CD4-positive, alpha-beta T cell treated with Interleukin-4 for 1 hour (primary cell): ENCODE measurements around the gene PITPNM1.
A peak's percentile ranks its signal among the peaks of the same experiment; 100 is the strongest.

ENCODE experiments used
- DNase-seq, 2 donors: peaks; one replicate each; pipeline ENCODE4 v3.0.0-alpha.2; 2020 to 2022

The PITPNM1 gene

DNA sequence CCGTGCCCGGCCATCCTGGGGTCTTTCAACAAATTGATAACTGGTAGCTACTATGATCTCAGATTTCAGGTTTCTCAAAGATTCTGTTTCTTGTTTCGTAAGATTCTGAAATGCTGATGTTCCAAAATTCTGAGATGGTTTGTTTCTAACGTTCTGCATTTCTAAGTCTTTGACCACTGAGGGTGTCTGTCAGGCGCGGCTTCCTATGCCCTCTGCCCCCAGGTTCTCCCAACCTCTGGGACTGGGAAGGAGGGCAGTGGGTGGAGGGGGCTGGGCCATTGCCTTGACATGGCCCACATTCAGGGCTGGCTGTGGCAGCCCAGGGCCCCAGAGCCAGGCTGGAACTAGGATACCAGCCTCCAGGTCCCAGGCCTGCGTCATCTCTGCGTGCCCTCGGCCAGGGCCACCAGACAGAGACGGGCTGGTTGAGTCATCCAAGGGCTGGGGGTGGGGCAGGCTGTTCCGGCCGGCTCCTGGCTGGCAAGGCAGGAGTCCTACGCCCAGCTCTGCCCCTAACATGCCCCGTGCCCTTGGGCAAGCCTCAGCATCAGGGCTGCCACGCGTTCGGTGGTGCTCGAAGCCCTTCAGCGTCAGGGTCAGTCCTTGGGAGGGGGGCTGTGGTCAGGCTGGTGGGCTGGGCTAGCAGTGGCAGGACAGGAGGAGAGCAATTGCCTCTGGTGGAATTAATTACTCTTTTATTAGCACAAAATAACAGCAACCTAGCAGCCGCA, 41.3 kb downstream of the PITPNM1 start:
- peak in 1 of 2 donors; percentile 68 for DNase-seq

GRCh38 chr11:67463186-67463585, 42.0 kb downstream of the PITPNM1 start:
- DNase-seq, result no peak

GRCh38 chr11:67458266-67458665, 46.9 kb downstream of the PITPNM1 start:
- no peak for DNase-seq

DNA sequence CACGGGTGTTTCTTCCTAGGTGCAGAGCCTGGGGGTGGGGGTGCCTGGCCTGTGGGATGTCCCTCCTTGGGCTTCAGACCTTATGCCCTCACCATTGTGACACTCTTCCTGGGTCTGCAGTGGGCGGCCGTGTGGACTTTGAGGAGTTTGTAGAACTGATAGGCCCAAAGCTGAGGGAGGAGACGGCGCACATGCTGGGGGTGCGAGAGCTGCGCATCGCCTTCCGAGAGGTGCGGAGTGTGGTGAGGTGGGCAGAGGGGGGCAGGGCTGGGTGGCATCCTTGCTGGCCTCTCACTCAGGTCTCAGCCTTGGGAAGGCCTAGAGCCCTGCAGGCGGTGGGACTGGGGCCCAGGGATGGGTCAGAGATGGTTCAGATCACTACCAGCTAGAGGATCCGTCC, 47.7 kb downstream of the PITPNM1 start:
- DNase-seq, result no peak

GRCh38 chr11:67456068-67456705, 49.0 kb downstream of the PITPNM1 start:
- DNase-seq, result no peak

DNA sequence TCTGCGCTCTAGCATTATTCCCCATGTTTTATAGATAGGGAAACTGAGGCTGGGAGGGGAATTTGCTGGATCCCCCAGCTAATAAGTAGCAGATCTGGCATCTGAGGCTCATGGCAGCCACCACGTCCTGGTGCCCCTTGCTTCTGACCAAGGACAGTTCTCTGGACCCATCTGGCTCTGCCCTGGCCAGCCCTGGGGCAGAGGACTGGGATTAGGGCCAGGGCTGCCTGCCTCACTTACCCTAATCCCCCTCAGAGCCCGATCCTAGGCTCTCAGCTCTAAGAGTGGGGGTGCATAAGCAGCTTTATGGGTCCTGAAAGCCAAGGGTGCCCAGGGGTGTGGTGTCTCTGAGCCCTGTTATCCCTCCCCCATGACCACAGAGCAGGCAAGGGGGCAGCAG, 50.1 kb downstream of the PITPNM1 start, which contains the start of gene CABP4:
CABP4 (plus strand) TSS at position 301 of the 400 bp plus-strand sequence; CDS start at position 371, 70 bp downstream.
- DNase-seq, result no peak

DNA sequence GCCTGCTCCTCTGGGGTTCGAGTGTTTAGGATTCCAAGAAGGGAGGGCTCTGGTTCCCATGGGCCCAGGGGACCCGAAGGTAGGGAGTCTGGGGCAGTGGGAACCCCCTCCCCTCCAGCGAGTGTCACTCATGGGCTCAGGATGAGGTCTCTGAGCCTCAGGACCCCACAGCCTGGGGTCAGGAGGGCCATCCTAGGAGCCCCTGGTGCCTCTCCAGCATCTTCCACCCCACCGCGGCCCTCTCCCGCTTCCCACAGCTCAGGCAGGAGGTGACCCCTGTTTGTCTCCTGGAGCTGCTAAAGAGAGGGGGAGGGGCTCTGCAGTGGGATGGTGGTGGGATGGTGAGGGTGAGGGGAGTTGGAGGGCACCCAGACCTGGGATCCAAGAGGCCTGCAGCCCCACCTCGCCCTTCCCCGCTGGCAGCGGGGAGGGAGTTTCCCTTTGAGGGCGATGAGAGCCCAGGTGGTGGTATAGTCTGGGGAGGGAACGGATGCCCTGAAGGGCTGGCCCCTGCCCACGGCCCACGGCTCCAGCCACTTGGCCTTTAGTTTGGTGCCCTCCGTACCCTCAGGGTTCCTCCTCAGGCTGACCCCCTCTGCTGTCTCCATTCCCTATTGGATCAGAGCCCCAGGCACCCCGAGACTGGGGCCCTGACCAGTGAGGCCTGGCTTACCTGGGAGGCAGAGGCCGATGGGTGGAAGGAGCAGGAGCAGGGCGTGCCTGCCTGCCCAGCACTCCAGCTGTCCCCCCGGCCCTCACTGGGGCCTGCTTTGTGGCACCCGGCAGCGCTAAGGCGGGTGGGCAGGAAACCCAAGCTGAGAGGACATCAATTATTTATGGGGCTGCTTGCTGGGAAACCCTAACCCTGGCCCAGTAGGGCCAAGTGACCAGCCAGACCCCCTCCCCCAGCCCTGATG, 51.1 kb downstream of the PITPNM1 start:
- no peak for DNase-seq

DNA sequence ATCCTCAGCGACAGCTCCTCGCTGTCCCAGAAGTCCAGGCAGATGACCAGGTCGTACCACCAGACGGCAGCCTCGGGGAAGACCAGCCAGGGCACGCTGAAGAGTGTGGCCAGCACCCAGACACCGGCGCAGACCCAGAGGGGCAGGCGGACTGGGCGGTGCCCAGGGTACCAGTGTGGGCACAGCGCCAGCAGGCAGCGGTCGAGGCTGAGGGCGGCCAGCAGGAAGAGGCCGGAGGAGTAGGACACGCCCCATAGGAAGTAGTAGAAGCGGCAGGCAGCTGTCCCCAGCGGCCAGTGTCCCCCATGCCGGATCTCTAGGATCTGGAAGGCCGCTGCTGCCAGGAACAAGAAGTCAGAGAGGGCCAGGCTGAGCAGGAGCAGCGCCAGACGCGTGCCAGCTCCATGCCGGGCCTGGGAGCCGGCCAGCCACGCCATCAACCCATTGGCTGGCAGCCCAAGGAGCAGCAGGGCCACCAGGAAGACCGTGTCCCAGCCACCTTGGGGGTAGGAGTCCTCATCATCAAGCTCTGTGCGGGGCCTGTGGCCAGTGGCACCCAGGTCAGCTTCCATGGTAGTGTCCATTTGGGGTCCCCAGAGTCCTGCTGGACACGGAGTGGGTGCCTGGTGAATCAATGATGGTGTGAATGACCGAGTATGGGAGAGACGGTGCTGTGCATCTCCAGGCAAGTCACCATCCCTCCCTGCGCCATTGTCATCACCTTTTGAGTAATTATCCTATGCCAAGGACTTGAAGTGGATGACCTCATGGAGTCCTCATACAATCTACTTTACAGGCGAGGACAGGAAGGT, 52.8 kb downstream of the PITPNM1 start, which contains the start of gene GPR152:
GPR152 (minus strand) TSS at position 589 of the 812 bp plus-strand sequence; CDS start at position 584, 5 bp downstream.
- DNase-seq, result no peak

DNA sequence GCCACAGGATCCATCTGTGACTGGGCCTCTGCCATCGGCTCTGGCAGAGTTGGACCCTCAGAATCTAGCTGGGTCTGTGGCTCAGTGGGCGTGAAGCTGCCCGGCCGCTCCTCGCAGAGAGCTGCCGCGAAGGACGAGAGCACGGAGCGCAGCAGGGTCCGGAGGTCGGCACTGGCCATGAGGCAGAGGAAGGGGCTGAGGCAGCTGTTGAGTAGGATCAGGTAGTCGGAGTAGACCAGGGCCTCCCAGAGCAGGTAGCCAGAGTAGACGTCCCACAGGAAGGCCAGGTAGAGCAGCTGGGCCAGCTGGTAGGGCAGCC, 53.5 kb downstream of the PITPNM1 start:
- DNase-seq, result no peak

- no peak for DNase-seq
These were observed 54.1 kb downstream of the PITPNM1 start for GRCh38 chr11:67450796-67451657.

GRCh38 chr11:67449116-67449844, 55.9 kb downstream of the PITPNM1 start:
- no peak for DNase-seq

DNA sequence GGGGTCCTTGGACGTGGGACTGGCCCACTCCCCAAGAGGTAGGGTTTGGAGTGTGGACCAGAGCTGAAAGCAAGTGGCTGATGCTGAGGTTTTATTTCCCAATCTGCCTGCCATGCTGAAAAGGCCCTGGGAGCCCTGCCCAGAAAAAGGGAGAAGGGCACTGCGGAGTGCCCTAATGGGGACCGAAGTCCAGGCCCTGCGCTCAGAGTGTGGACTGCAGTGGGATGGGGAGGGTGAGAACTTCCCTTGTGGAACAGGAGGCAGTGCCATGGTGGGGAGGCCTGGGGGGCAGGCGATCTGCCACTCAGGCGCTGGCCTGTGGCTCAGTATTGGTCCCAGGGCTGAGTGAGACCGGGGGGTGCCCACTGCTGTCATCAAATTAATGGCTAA, 56.9 kb downstream of the PITPNM1 start:
- DNase-seq, result no peak

DNA sequence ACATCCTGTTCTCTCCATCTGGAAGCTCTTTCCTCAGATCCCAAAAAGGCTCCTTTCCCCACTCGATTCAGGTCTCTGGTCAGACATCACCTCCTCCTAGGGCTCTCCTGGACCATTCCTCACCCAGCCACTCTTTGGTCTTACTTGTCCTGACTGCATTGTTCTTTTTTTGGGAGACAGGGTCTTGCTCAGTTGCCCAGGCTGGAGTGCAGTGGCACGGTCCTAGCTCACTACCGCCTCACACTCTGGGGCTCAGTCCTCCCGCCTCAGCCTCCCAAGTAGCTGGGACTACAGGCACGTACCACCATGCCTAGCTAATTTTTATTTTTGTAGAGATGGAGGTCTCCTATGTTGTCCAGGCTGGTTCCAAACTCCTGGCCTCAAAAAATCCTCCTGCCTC, 59.6 kb downstream of the PITPNM1 start:
- DNase-seq, result no peak

DNA sequence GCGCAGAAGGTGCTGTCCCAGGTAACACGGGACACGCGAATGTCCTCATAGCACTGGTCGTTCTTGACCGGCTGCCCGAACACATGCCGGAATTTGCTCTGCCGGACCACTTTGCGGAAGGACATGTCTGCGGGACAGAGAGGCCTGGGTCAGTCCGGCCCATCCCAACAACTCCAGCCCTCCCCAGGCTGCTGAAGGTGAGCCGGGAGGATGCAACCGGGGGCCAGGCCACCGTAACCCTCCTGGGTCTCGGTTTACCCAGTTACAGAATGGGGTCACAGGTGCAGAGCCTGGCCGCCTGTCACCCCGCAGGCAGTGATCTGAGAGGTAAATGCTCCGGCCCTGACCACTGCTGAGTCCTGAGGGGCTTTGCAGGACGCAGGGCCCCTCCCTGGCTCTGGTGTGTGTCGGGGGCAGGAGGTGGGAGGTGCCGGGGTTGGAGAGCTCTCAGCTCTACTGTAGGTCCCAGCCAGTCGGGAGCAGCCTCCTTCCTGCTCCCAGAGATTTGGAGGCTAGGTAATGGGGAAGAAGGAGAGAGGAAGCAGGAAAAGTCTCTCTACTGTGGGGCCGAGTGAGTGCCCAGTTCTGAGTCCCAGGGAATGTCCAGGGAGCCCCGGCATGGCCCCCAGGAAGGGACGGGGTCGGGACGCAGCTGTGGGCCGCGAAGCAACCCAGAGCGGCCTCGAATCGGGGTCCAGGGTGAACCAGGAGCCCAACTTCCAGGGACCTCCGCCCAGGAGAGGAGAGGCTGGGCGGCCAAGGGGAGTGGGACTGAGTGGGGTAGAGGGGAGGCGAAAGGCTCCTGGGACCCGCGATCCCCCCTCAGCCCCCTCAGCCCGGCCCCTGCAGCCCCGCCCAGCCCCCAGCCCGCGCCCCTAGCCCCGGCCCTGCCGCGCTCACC, 62.4 kb downstream of the PITPNM1 start:
- no peak for DNase-seq
